ENCODE measurements around the gene HIPK2.

DNA sequence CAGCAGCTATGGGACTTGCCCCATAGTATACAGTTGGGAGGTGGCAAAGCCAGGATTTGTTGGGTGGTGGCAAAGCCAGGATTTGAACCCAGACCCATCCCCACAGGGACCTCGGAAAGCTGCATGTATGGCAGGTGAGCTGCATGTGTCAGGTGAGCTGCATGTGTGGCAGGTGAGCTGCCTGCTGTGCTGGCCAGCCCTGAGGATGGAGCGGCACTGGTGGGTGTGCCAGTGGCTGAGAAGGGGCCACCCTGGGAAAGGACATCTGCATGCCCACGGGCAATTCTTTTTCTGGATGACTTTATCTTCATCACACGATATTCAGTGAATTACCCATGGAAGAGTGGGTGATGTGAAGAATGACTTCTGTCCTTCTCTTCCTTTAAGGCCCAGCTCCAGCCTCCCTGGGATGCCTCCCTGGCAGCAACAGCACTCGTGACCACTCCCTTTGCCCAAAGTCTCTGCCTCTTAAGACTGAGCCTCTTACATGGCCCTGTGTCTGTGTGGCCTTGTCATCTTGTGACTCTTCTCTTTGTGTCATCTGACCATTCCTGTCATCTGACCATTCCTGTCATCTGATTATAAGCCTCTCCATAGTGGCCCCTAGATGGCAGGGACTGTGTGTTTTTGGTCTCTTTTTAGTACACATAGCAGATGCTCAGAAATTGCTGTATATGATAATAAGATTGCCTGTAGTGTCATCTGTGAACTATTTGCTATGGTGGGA is 229.3 kb downstream of the HIPK2 start:
- TF ChIP-seq POLR2A (IDR thresholded peaks at IDR 0.05), result no peak
- TF ChIP-seq, protein P1, sequence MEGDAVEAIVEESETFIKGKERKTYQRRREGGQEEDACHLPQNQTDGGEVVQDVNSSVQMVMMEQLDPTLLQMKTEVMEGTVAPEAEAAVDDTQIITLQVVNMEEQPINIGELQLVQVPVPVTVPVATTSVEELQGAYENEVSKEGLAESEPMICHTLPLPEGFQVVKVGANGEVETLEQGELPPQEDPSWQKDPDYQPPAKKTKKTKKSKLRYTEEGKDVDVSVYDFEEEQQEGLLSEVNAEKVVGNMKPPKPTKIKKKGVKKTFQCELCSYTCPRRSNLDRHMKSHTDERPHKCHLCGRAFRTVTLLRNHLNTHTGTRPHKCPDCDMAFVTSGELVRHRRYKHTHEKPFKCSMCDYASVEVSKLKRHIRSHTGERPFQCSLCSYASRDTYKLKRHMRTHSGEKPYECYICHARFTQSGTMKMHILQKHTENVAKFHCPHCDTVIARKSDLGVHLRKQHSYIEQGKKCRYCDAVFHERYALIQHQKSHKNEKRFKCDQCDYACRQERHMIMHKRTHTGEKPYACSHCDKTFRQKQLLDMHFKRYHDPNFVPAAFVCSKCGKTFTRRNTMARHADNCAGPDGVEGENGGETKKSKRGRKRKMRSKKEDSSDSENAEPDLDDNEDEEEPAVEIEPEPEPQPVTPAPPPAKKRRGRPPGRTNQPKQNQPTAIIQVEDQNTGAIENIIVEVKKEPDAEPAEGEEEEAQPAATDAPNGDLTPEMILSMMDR (IDR thresholded peaks at IDR 0.05), result no peak

All from body of pancreas (tissue), 4 donors.